ENCODE results near the gene UGT2A1. TPM values are rescaled to one million over a fixed set of nuclear protein-coding genes. Genes with fewer than 3 reads are reported as not detected.

UGT2A1 gene
- total RNA-seq, 6 experiments from 2014 or later: 0.24 to 23.9 (median 1.3) TPM

DNA sequence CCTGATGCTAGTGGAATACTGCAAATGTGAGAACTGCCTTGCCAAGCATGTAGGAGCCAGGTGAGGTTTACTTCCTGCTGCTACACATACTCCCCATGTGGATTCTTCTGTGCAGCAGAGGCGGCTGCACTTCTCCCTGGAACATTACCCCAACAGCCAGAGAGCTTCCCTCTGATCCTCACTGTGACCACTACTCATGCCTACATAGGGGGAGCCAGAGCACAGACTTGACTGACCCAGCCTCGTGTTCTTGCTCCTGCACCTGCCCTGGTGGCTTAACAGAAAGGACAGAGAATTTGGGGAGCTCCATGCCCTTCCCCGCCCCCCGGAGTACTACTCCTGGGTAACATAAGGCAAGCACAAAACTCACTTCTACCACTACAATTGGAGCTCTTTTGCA is 52.0 kb downstream of the UGT2A1 start:
- Histone ChIP-seq H3K9me3 (no peaks in the 10 kb centered on the region), H3K36me3 (no peaks in the 10 kb centered on the region), H3K4me1 (peaks cover 0 to 7% (median 0%) of the 10 kb centered on the region in 4 donors), H3K27ac (no peak overlapping the region), H3K27me3 (no peaks in the 10 kb centered on the region), H3K4me3 (no peak overlapping the region)
- no peak for DNase-seq
- TF ChIP-seq POLR2A (IDR thresholded peaks at IDR 0.05): no peak
- TF ChIP-seq, protein P1, sequence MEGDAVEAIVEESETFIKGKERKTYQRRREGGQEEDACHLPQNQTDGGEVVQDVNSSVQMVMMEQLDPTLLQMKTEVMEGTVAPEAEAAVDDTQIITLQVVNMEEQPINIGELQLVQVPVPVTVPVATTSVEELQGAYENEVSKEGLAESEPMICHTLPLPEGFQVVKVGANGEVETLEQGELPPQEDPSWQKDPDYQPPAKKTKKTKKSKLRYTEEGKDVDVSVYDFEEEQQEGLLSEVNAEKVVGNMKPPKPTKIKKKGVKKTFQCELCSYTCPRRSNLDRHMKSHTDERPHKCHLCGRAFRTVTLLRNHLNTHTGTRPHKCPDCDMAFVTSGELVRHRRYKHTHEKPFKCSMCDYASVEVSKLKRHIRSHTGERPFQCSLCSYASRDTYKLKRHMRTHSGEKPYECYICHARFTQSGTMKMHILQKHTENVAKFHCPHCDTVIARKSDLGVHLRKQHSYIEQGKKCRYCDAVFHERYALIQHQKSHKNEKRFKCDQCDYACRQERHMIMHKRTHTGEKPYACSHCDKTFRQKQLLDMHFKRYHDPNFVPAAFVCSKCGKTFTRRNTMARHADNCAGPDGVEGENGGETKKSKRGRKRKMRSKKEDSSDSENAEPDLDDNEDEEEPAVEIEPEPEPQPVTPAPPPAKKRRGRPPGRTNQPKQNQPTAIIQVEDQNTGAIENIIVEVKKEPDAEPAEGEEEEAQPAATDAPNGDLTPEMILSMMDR (IDR thresholded peaks at IDR 0.05): no peak
- intact Hi-C loops (cut with DNase I): no loop called here
- WGBS (ENCODE audit: insufficient coverage, low coverage, low lambda C conversion rate, missing lambda C conversion rate): 60% methylated on average over 2 of the region's 4 CpGs
- no peak for ATAC-seq

DNA sequence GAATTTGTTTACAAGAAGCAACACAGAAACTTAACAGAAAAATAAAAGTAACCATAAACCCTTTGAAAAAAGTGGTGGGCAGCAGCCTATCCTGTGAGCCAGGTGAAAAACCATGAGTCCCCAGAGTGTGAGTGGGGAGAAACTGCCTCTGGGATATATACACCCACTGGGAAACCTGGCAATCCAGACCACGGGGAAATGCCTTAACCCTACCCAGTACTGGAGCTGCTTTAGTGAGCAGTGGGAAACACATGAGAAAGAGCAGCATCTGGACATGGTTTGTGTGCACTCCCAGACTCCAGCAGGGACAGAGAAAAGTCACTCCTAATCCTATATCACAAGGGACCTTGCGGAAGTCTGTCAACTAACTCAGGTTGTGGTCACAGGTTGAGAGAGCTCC is 53.0 kb downstream of the UGT2A1 start:
- intact Hi-C loops (cut with DNase I): no loop called here
- Histone ChIP-seq H3K27ac (no peak overlapping the region), H3K4me3 (no peak overlapping the region), H3K9me3 (no peaks in the 10 kb centered on the region), H3K4me1 (peaks cover 0 to 11% (median 0%) of the 10 kb centered on the region in 4 donors), H3K36me3 (no peaks in the 10 kb centered on the region), H3K27me3 (no peaks in the 10 kb centered on the region)
- TF ChIP-seq, protein P1 (IDR thresholded peaks at IDR 0.05): no peak
- no peak for TF ChIP-seq POLR2A (IDR thresholded peaks at IDR 0.05)
- WGBS (ENCODE audit: insufficient coverage, low coverage, low lambda C conversion rate, missing lambda C conversion rate): 79% methylated on average over 2 of the region's 2 CpGs
- DNase-seq (no peak), ATAC-seq (peak; percentile 31 to 54 (median 44))

DNA sequence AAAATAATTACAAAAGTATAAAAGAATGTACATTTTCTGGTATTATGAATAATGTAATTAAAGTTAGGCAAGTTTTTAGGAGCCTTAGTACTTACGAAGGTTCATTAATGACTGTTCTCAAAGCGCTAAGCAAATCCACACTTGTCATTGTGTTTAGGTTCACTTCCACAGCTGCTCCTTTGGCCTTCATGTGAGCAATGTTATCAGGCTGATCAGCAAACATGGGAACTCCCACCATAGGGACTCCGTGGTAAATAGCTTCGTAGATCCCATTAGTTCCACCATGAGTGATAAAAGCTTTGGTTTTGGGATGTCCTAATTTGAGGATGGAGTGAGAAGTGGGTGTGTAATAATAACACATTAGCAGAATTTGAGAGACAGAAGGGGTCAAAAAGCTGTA is 58.7 kb downstream of the UGT2A1 start:
- no peaks in the 10 kb centered on the region for H3K27me3 ChIP-seq
- peaks cover 0 to 12% (median 0%) of the 10 kb centered on the region in 4 donors for H3K4me1 ChIP-seq
- peak overlapping the region; percentile 13 to 39 (median 38) for H3K27ac ChIP-seq
- H3K36me3 ChIP-seq: no peaks in the 10 kb centered on the region
- TF ChIP-seq POLR2A (IDR thresholded peaks at IDR 0.05): no peak
- TF ChIP-seq, protein P1 (IDR thresholded peaks at IDR 0.05): no peak
- no peaks in the 10 kb centered on the region for H3K9me3 ChIP-seq
- H3K4me3 ChIP-seq: no peak overlapping the region
- DNase-seq: no peak
- ATAC-seq: peak; percentile 50 to 73 (median 68)
- intact Hi-C loops (cut with DNase I): no loop called here
- 35% methylated on average over 4 of the region's 4 CpGs for WGBS (ENCODE audit: insufficient coverage, low coverage, low lambda C conversion rate, missing lambda C conversion rate)

DNA sequence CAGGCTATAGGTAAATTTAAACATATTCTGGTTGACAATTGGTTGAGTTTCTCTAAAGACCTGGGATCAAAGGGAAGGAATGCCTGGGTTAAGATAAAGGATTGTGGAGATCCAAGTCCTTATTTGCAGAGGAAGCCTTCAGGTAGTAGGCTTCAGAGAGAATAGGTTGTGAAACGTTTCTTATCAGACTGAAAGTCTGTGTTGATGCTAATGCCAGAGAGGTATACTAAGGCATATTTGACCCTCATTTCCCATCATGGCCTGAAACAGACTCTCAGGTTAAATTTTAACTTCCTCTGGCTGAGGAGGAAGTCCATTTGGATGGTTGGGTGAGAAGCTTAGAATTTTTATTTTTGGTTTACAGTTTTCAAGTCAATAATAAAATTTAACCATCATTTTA is 61.7 kb downstream of the UGT2A1 start:
- H3K27ac ChIP-seq: peak overlapping the region in 1 of 3 donors; percentile 24
- no peaks in the 10 kb centered on the region for H3K36me3 ChIP-seq
- WGBS (ENCODE audit: insufficient coverage, low coverage, low lambda C conversion rate, missing lambda C conversion rate): 11% methylated on average over 1 of the region's 1 CpG
- H3K9me3 ChIP-seq: no peaks in the 10 kb centered on the region
- TF ChIP-seq POLR2A (IDR thresholded peaks at IDR 0.05): no peak
- TF ChIP-seq, protein P1 (IDR thresholded peaks at IDR 0.05): no peak
- H3K4me1 ChIP-seq: peaks cover 0 to 12% (median 0%) of the 10 kb centered on the region in 4 donors
- intact Hi-C loops (cut with DNase I): no loop called here
- ATAC-seq (peak; percentile 68 to 85 (median 76)), DNase-seq (no peak)
- H3K4me3 ChIP-seq: no peak overlapping the region
- no peaks in the 10 kb centered on the region for H3K27me3 ChIP-seq

DNA sequence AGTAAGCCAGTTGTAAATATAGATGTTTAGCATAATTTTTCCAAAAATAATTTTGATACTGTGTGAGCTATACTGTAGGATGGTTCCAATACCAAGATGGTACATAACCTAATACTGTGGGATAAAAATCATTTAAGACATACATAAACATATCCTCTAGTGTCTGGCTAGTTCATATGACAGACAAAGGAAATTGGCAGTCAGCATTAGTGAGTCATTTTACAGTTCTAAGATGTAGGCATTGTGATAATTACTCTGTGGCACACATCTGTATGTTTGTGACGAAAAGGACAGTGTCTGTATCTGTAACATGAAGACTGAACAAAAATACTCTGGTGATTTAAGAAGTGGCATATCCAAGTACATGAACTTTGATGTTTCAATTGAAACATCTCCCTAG is 63.2 kb downstream of the UGT2A1 start:
- no peak overlapping the region for H3K4me3 ChIP-seq
- no peaks in the 10 kb centered on the region for H3K36me3 ChIP-seq
- intact Hi-C loops (cut with DNase I): no loop called here
- ATAC-seq: no peak
- no peaks in the 10 kb centered on the region for H3K27me3 ChIP-seq
- H3K27ac ChIP-seq: no peak overlapping the region
- no peak for TF ChIP-seq POLR2A (IDR thresholded peaks at IDR 0.05)
- TF ChIP-seq, protein P1 (IDR thresholded peaks at IDR 0.05): no peak
- no peak for DNase-seq
- WGBS (ENCODE audit: insufficient coverage, low coverage, low lambda C conversion rate, missing lambda C conversion rate): 75% methylated on average over 1 of the region's 1 CpG
- no peaks in the 10 kb centered on the region for H3K9me3 ChIP-seq
- H3K4me1 ChIP-seq: peaks cover 0 to 6% (median 0%) of the 10 kb centered on the region in 4 donors
